K562 (cell line): ENCODE measurements around the gene RSBN1L. TPM values are rescaled to one million over a fixed set of nuclear protein-coding genes. Genes with fewer than 3 reads are reported as not detected.

Experiments
- BMI1 ChIP-seq: fragments of 150-350 bp; IDR thresholded peaks from 2 replicates; pipeline ENCODE4 v1.6.1; 2014; ENCODE audit warnings: low read length
- GMEB1 ChIP-seq: fragments of 250-450 bp; sonication (Bioruptor Pico); IDR thresholded peaks from 2 replicates; pipeline ENCODE4 v1.4.0; 2020; ENCODE audit warnings: mild to moderate bottlenecking
- JUND ChIP-seq, 2 experiments: IDR thresholded peaks; 2 replicates in 1 of 2; 3 replicates in 1 of 2; pipeline ENCODE4 v1.6.1; 2011; ENCODE audit warnings: borderline replicate concordance in 2 of 2, low read depth in 2 of 2, low read length in 2 of 2, improper control_type of control experiment in 1 of 2, missing biosample characterization in 1 of 2, missing genetic modification characterization in 1 of 2, missing genetic modification reagents in 1 of 2
- KAT7 ChIP-seq: sonication (generic); formaldehyde crosslinking; IDR thresholded peaks from 2 replicates; pipeline ENCODE4 v1.8.0; 2022; ENCODE audit warnings: missing genetic modification reagents, mild to moderate bottlenecking, borderline replicate concordance
- MBD2 ChIP-seq: sonication (generic); IDR thresholded peaks from 2 replicates; pipeline ENCODE4 v1.6.1; 2016; ENCODE audit warnings: low read depth, borderline replicate concordance
- PTTG1 ChIP-seq: fragments of 450-650 bp; IDR thresholded peaks from 2 replicates; pipeline ENCODE4 v1.6.1; 2016; ENCODE audit warnings: low read depth, mild to moderate bottlenecking, missing genetic modification characterization, missing compliant biosample characterization
- RAD21 ChIP-seq, 2 experiments: fragments of 250-450 bp in 1 of 2; fragments of 450-650 bp in 1 of 2; sonication (Bioruptor Pico) in 1 of 2; formaldehyde crosslinking in 1 of 2; IDR thresholded peaks in 1 of 2; conservative IDR thresholded peaks in 1 of 2; 2 replicates each; pipeline versions ENCODE4 v1.4.0 to v1.8.0; 2020 to 2022; ENCODE audit warnings: mild to moderate bottlenecking in 2 of 2, moderate library complexity in 1 of 2
- RBM39 ChIP-seq: fragments of 200-400 bp; formaldehyde crosslinking; optimal IDR thresholded peaks from 2 replicates; pipeline ENCODE3; 2018; ENCODE audit warnings: low read depth, low read length
- RNF219 ChIP-seq: fragments of 250-450 bp; sonication (Bioruptor Pico); IDR thresholded peaks from 2 replicates; pipeline ENCODE4 v1.5.0; 2022; ENCODE audit warnings: mild to moderate bottlenecking
- SRSF1 ChIP-seq: fragments of 200-400 bp; formaldehyde crosslinking; IDR thresholded peaks from 2 replicates; pipeline ENCODE4 v1.6.1; 2017; ENCODE audit warnings: mild to moderate bottlenecking, low read depth, low read length, moderate library complexity
- TARDBP ChIP-seq: fragments of 450-650 bp; IDR thresholded peaks from 2 replicates; pipeline ENCODE4 v1.6.1; 2016
- TBP ChIP-seq: optimal IDR thresholded peaks from 2 replicates; pipeline ENCODE3; 2011; ENCODE audit warnings: low read depth, low read length, improper control_type of control experiment
- ZFX ChIP-seq: sonication (generic); formaldehyde crosslinking; IDR thresholded peaks from 2 replicates; pipeline ENCODE4 v1.8.0; 2022; ENCODE audit warnings: mild to moderate bottlenecking, missing genetic modification reagents, moderate library complexity
- ZNF133 ChIP-seq: fragments of 250-450 bp; sonication (Bioruptor Pico); IDR thresholded peaks from 2 replicates; pipeline ENCODE4 v1.4.0; 2020; ENCODE audit warnings: mild to moderate bottlenecking
- ZNF217 ChIP-seq: sonication (generic); formaldehyde crosslinking; IDR thresholded peaks from 2 replicates; pipeline ENCODE4 v1.8.0; 2022; ENCODE audit warnings: mild to moderate bottlenecking, missing genetic modification reagents
- ZNF311 ChIP-seq: fragments of 250-450 bp; sonication (Bioruptor Pico); IDR thresholded peaks from 2 replicates; pipeline ENCODE4 v1.4.0; 2020; ENCODE audit warnings: mild to moderate bottlenecking, moderate library complexity
- ZNF639 ChIP-seq, 2 experiments: fragments of 200-800 bp in 1 of 2; sonication (Bioruptor generic) in 1 of 2; sonication (generic) in 1 of 2; formaldehyde crosslinking in 1 of 2; IDR thresholded peaks in 1 of 2; conservative IDR thresholded peaks in 1 of 2; 2 replicates each; pipeline versions ENCODE4 v1.5.0 to v1.6.1; 2016 to 2020; ENCODE audit warnings: missing compliant biosample characterization in 1 of 2, missing genetic modification characterization in 1 of 2, missing genetic modification reagents in 1 of 2
- polyA plus RNA-seq, 8 experiments: library from polyadenylated mRNA; depleted of rRNA in 4 of 8; stranded (reverse) in 5 of 8; unstranded in 3 of 8; fragments of >200 nt; fragmentation: Nextera tagmentation in 2 of 8; fragmentation: Illumina TruSeq in 1 of 8; extraction: Ambion mirVana in 2 of 8; extraction: Trizol in 1 of 8; gene quantifications; 2 replicates each; pipeline versions ENCODE4 v1.2.1 to v1.2.3, GENCODE V29; 2011 to 2014; ENCODE audit warnings: inconsistent platforms in 1 of 8, missing spikeins in 1 of 8
- total RNA-seq, 7 experiments: library from RNA; depleted of rRNA in 6 of 7; stranded (reverse); fragments of >200 nt in 6 of 7; fragmentation: Illumina TruSeq in 2 of 7; extraction: Trizol in 2 of 7; gene quantifications; 2 replicates each; pipeline versions ENCODE4 v1.2.1 to v1.2.3, GENCODE V29; 2011 to 2021; ENCODE audit warnings: low replicate concordance in 1 of 7

Gene RSBN1L
- total and polyA plus RNA-seq, 9 of the 15 experiments (the other 6 are each of a cell fraction or from before 2014, with no cell fraction given), result 6.2 to 35.2 (median 20.1) TPM

GRCh38 chr7:77693830-77694583 lies 2.3 kb upstream of the RSBN1L start (continued):
- TF ChIP-seq SRSF1 (no peak), MBD2 (no peak), PTTG1 (tag) (no peak), JUND (IDR thresholded peaks at IDR 0.05; ENCODE audit: borderline replicate concordance, low read depth, low read length) (no peak), JUND (tag; IDR thresholded peaks at IDR 0.05; ENCODE audit: borderline replicate concordance, low read depth, low read length) (no peak), ZNF133 (no peak), ZFX (CRISPR knock-in tag) (no peak), GMEB1 (no peak), RNF219 (no peak), RAD21 (CRISPR knock-in tag; conservative IDR thresholded peaks at IDR 0.05 in 1 of 2, IDR thresholded peaks at IDR 0.05 in 1 of 2) (0 out of 4 replicates have a peak, but pooled peaks of 1 of the 2 experiments have one; percentile 6), ZNF639 (CRISPR knock-in tag; conservative IDR thresholded peaks at IDR 0.05 in 1 of 2, IDR thresholded peaks at IDR 0.05 in 1 of 2) (no peak), ZNF311 (CRISPR knock-in tag) (no peak), TBP (no peak), BMI1 (no peak), ZNF217 (CRISPR knock-in tag) (no peak), KAT7 (0 out of 2 replicates have a peak, but pooled peaks have one; percentile 61), RBM39 (no peak), TARDBP (no peak)
